Parathyroid adenoma (tissue), 2 donors: ENCODE data around the gene MAD1L1.

Experiments used
- H2AFZ ChIP-seq: fragments of 300-600 bp; sonication (generic); one replicate; pipeline ENCODE4 v1.7.0; 2017; ENCODE audit warnings: antibody characterized with exemption, mild to moderate bottlenecking
- H3K27ac ChIP-seq: fragments of 300-600 bp; sonication (generic); one replicate; pipeline ENCODE4 v1.7.0; 2017
- H3K27me3 ChIP-seq: fragments of 300-600 bp; sonication (generic); one replicate; pipeline ENCODE4 v1.7.0; 2017; ENCODE audit warnings: low read length; ENCODE audit not compliant: control insufficient read depth, insufficient read depth
- H3K36me3 ChIP-seq: fragments of 300-600 bp; sonication (generic); one replicate; pipeline ENCODE4 v1.7.0; 2017; ENCODE audit warnings: low read length; ENCODE audit not compliant: control insufficient read depth, insufficient read depth
- H3K4me1 ChIP-seq: fragments of 300-600 bp; sonication (generic); one replicate; pipeline ENCODE4 v1.7.0; 2017; ENCODE audit warnings: control low read depth
- H3K4me2 ChIP-seq: fragments of 300-600 bp; sonication (generic); one replicate; pipeline ENCODE4 v1.7.0; 2017; ENCODE audit warnings: low read length
- H3K4me3 ChIP-seq: fragments of 300-600 bp; sonication (generic); one replicate; pipeline ENCODE4 v1.7.0; 2017; ENCODE audit warnings: low read depth, low read length
- H3K79me2 ChIP-seq: fragments of 300-600 bp; sonication (generic); one replicate; pipeline ENCODE4 v1.7.0; 2017; ENCODE audit warnings: control low read depth
- H3K9ac ChIP-seq: fragments of 300-600 bp; sonication (generic); one replicate; pipeline ENCODE4 v1.7.0; 2017; ENCODE audit warnings: mild to moderate bottlenecking
- H3K9me3 ChIP-seq: fragments of 300-600 bp; sonication (generic); one replicate; pipeline ENCODE4 v1.7.0; 2017; ENCODE audit warnings: low read length; ENCODE audit not compliant: control insufficient read depth
- TF ChIP-seq, protein P1 (sequence below): fragments of 300-600 bp; sonication (generic); IDR thresholded peaks from one replicate; pipeline ENCODE4 v1.7.0; 2017; ENCODE audit warnings: antibody characterized with exemption, mild to moderate bottlenecking
- donor health status: primary hyperparathyroidism.

Gene MAD1L1

DNA sequence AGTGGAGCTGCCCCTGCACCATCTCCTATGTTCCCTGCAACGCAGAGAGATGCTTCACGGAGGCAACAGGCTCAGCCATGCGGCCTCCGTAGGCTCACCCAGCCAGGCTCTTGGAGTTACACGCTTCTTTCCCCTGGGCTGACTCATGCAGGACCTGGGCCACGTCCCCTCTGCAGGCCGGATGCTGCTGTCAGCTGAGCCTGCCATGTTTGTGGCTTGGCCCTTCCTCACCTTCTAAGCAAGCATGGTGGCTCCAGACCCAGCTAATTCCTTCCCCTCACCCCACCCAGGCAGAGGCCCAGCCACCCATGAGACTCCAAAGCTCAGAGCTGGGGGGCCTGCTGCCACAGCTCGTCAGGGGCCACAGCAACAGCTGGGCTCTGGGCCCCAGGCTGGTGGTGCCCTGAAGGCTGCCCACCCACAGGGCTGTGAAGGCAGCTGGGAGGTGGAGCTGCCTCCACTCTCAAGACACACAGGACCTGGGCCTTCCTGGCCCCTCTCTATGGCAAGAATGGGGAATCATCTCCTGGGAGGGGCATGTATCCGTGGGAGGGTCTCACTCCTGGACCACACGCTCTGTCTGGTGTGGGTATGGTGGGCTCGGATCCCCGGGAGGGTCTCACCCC, 343.1 kb downstream of the MAD1L1 start:
- H3K36me3 ChIP-seq = no peaks in the 10 kb centered on the region
- H3K4me2 ChIP-seq = no peak overlapping the region
- no peaks in the 10 kb centered on the region for H3K4me1 ChIP-seq
- no peak overlapping the region for H3K9ac ChIP-seq
- H3K27ac ChIP-seq = no peak overlapping the region
- TF ChIP-seq, protein P1, sequence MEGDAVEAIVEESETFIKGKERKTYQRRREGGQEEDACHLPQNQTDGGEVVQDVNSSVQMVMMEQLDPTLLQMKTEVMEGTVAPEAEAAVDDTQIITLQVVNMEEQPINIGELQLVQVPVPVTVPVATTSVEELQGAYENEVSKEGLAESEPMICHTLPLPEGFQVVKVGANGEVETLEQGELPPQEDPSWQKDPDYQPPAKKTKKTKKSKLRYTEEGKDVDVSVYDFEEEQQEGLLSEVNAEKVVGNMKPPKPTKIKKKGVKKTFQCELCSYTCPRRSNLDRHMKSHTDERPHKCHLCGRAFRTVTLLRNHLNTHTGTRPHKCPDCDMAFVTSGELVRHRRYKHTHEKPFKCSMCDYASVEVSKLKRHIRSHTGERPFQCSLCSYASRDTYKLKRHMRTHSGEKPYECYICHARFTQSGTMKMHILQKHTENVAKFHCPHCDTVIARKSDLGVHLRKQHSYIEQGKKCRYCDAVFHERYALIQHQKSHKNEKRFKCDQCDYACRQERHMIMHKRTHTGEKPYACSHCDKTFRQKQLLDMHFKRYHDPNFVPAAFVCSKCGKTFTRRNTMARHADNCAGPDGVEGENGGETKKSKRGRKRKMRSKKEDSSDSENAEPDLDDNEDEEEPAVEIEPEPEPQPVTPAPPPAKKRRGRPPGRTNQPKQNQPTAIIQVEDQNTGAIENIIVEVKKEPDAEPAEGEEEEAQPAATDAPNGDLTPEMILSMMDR = no peak
- no peak overlapping the region for H3K4me3 ChIP-seq
- no peaks in the 10 kb centered on the region for H3K27me3 ChIP-seq
- no peaks in the 10 kb centered on the region for H3K9me3 ChIP-seq
- no peaks in the 10 kb centered on the region for H3K79me2 ChIP-seq
- H2AFZ ChIP-seq = no peak overlapping the region

DNA sequence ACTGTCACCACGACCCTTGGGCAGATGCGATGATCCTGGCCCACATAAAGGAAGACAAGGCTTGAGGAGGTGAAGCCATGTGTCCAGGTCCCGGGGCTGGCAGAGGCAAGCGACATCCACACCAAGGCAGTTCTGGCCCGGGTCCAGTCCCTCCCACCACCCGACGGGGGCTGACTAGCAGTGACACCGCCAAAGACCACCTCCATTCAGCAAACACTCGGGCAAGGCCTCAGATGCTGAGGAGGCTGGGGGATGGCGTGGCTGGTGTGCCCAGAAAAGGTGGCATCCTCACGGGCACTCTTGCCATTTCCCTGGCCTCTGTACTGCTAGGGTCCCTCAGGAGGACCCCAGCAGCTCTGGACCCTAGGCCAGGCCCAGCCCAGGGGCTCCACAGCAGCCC, 343.7 kb downstream of the MAD1L1 start:
- Histone ChIP-seq H3K27me3 (no peaks in the 10 kb centered on the region), H3K4me2 (no peak overlapping the region), H3K4me1 (no peaks in the 10 kb centered on the region), H2AFZ (no peak overlapping the region), H3K36me3 (no peaks in the 10 kb centered on the region), H3K27ac (no peak overlapping the region), H3K4me3 (no peak overlapping the region), H3K9ac (no peak overlapping the region), H3K9me3 (no peaks in the 10 kb centered on the region), H3K79me2 (no peaks in the 10 kb centered on the region)
- TF ChIP-seq, protein P1 = no peak

DNA sequence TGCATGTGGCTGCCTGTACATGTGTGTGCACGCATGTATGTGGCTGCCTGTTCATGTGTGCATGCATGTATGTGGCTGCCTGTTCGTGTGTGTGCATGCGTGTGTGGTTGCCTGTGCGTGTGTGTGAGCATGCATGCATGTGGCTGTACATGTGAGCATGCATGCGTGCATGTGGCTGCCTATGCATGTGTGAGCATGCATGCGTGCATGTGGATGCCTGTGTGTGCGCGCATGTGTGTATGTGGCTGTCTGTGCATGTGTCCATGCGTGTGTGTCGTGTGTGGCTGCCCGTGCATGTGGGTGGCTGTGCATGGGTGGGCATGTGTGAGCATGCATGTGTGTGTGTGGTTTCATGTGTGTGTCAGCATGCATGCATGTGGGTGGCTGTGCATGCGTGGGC, 344.3 kb downstream of the MAD1L1 start:
- no peak overlapping the region for H3K27ac ChIP-seq
- no peaks in the 10 kb centered on the region for H3K79me2 ChIP-seq
- H3K36me3 ChIP-seq = no peaks in the 10 kb centered on the region
- H3K4me2 ChIP-seq = no peak overlapping the region
- no peaks in the 10 kb centered on the region for H3K4me1 ChIP-seq
- no peaks in the 10 kb centered on the region for H3K27me3 ChIP-seq
- no peak overlapping the region for H2AFZ ChIP-seq
- TF ChIP-seq, protein P1 = no peak
- H3K9me3 ChIP-seq = no peaks in the 10 kb centered on the region
- no peak overlapping the region for H3K4me3 ChIP-seq
- H3K9ac ChIP-seq = no peak overlapping the region

DNA sequence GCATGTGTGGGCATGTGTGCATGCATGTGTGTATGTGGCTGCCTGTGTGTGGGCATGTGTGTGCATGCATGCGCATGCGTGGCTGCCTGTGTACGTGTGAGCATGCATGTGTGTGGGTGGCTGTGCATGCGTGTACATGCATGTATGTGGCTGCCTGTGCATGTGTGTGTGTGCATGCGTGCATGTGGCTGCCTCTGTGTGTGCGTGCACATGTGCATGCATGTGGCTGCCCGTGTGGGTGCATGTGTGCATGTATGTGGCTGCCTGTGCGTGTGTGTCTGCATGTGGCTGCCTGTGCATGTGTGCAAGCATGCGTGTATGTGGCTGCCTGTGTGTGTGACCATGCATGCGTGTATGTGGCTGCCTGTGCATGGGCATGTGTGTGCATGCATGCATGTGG, 345.5 kb downstream of the MAD1L1 start:
- Histone ChIP-seq H3K4me1 (no peaks in the 10 kb centered on the region), H3K27ac (no peak overlapping the region), H3K27me3 (no peaks in the 10 kb centered on the region), H3K9me3 (no peaks in the 10 kb centered on the region), H2AFZ (no peak overlapping the region), H3K79me2 (no peaks in the 10 kb centered on the region), H3K4me3 (no peak overlapping the region), H3K4me2 (no peak overlapping the region), H3K9ac (no peak overlapping the region), H3K36me3 (no peaks in the 10 kb centered on the region)
- TF ChIP-seq, protein P1 = no peak

DNA sequence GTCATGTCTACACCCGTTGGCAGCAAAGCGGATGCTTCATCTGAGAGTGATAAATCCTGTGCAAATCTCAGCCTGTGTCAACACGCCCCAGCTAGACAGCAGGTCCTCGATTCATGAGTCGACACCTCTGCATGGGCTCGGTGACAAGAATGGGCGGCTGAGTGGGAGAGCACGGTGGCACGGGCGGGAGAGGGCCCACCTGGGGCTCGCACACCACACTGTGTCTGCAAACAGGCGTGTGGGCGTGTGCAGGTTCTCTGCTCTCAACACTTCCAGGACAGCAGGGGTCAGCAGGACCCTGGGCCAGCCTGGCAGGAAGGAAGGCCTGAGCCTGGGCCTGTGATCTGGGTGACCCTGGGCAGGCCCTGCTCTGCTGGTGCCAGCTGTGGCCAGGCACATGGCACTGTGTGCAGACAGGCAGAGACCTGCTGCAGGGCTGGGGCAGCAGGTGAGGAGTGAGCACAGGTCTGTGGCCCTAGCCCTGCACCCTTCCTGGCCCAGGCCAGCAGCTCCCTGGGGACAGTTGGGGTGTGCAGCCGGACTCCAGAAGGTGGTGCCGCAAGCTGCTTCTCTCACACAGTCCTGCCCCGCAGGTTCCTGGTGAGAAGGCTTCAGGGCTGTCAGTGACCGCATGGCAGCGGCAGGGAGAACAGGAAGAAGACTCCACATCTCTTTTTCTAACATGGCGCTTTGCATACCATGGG, 346.2 kb downstream of the MAD1L1 start:
- no peaks in the 10 kb centered on the region for H3K4me1 ChIP-seq

More for the DNA sequence above, 346.2 kb downstream of the MAD1L1 start:
- Histone ChIP-seq H2AFZ (no peak overlapping the region), H3K9ac (no peak overlapping the region), H3K9me3 (no peaks in the 10 kb centered on the region), H3K27ac (no peak overlapping the region), H3K4me2 (no peak overlapping the region), H3K4me3 (no peak overlapping the region), H3K27me3 (no peaks in the 10 kb centered on the region), H3K79me2 (no peaks in the 10 kb centered on the region), H3K36me3 (no peaks in the 10 kb centered on the region)
- TF ChIP-seq, protein P1 = no peak
